Epithelial cell of esophagus (primary cell): ENCODE data around the gene SH3PXD2A.

Source experiments
- DNase-seq: peaks from one replicate; pipeline ENCODE4 v3.0.0; 2010; ENCODE audit warnings: low read depth
- H3K4me3 ChIP-seq: 2 replicates; pipeline ENCODE4 v1.5.1; 2011; ENCODE audit warnings: mild to moderate bottlenecking, low read length, control low read depth
- TF ChIP-seq, protein P1 (sequence below): IDR thresholded peaks from 2 replicates; pipeline ENCODE4 v1.5.1; 2011; ENCODE audit warnings: low read depth, mild to moderate bottlenecking, low read length, control low read depth, inconsistent platforms; ENCODE audit not compliant: insufficient read depth; ENCODE audit errors: missing control alignments

SH3PXD2A gene

DNA sequence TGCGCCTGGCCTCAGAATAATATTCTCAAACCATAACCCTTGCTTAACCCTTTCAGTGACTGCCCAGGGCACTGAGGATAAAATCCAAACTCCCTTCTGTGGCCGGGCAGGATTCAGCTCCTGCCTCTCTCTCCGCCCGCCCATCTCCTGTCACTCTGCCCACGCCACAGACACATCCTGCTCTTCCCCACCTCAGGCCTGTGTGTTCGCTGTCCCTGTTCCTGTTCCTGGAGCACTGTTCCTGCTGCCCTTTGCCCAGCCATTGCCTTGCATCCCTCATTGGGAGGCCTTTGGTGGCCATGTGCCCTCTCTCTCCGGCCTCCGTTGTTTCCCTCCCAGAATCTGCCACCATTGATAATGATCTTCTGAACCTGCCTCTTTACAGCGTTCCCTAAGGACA lies 108.8 kb downstream of the SH3PXD2A start:
- H3K4me3 ChIP-seq = no peak overlapping the region
- DNase-seq = no peak
- TF ChIP-seq, protein P1, sequence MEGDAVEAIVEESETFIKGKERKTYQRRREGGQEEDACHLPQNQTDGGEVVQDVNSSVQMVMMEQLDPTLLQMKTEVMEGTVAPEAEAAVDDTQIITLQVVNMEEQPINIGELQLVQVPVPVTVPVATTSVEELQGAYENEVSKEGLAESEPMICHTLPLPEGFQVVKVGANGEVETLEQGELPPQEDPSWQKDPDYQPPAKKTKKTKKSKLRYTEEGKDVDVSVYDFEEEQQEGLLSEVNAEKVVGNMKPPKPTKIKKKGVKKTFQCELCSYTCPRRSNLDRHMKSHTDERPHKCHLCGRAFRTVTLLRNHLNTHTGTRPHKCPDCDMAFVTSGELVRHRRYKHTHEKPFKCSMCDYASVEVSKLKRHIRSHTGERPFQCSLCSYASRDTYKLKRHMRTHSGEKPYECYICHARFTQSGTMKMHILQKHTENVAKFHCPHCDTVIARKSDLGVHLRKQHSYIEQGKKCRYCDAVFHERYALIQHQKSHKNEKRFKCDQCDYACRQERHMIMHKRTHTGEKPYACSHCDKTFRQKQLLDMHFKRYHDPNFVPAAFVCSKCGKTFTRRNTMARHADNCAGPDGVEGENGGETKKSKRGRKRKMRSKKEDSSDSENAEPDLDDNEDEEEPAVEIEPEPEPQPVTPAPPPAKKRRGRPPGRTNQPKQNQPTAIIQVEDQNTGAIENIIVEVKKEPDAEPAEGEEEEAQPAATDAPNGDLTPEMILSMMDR = no peak

DNA sequence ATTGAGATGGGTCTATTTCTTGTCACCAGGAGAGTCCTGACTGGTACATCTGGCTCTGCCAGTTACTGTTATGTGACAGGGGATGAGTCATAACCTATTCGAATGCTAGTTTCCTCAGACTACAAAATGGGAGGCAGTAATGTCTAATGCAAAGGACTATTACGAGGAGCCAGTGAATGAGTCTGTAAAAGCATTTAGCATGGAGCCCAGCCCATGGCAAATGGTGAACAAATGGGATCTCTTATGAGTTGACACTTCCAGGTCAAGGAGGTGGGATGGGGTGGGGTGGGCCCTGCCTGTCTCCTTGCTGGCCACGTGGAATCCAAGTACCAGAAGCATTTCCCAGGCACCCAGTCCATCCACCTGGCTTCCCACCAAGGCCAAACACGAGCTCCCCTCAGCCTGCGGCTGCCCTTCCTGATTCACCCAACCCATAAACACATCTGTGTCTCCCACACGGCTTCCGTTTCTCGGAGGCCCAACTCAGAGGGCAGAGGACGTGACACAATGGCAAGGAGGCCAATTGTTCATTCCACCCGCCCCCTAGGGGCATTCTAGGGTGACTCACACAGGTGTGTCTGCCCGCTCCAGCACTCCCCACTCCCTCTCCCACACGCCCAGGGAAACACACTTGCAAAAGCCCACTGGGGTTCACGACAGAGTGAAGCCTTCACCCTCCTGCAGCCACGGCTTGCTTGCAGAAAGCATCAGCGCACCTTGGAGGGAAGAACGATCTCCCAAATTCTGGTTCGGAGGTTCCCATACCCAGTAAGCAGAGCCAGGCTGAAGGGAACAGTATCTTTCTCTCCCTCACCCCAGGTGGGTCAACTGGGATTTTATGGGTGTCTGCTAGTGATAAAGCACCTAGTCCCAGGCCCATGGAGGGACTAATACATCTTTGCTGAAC lies 109.8 kb downstream of the SH3PXD2A start:
- H3K4me3 ChIP-seq = no peak overlapping the region

DNA sequence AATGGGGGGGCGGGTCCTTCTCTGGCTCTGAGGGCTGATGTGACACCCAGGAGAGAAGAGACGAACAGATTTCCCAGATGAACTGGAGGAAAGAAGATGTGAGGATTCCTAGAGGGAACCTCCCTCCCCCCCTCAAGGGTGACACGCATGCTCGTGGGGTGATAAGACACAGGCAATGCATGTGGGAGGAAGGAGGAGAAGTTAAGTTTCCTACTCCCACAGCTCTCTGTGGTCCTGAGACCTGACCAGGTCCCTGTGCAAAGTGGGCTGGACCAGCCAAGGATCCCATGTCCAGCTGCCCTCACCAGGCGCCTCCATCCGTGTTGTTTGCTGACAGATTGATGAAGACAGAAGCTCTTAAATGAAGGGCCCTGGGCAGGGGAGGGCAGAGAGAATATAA lies 112.6 kb downstream of the SH3PXD2A start:
- no peak for DNase-seq
- H3K4me3 ChIP-seq = no peak overlapping the region
- TF ChIP-seq, protein P1 = no peak

More for the DNA sequence above, 109.8 kb downstream of the SH3PXD2A start:
- TF ChIP-seq, protein P1 = no peak
- peak; percentile 90 for DNase-seq

DNA sequence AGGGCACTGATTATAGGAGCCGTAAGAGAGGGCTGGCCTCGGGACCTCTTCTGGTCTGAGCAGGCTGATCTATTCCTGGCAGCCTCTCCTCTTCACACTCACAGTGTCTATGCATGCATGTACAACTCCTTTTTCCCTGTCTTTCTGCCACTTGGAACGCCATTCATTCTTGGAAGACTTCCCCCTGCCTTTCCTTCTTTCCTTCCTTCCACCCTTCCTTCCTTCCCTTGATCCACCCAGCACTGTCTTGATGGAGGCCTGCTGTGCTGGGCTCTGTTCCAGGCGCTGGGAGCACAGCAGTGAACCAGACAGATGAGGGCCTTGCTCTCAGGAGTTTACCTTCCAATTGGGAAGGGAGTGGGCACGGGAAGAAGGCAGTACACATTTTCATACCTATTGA lies 114.8 kb downstream of the SH3PXD2A start:
- DNase-seq = no peak
- H3K4me3 ChIP-seq = no peak overlapping the region
- TF ChIP-seq, protein P1 = no peak

DNA sequence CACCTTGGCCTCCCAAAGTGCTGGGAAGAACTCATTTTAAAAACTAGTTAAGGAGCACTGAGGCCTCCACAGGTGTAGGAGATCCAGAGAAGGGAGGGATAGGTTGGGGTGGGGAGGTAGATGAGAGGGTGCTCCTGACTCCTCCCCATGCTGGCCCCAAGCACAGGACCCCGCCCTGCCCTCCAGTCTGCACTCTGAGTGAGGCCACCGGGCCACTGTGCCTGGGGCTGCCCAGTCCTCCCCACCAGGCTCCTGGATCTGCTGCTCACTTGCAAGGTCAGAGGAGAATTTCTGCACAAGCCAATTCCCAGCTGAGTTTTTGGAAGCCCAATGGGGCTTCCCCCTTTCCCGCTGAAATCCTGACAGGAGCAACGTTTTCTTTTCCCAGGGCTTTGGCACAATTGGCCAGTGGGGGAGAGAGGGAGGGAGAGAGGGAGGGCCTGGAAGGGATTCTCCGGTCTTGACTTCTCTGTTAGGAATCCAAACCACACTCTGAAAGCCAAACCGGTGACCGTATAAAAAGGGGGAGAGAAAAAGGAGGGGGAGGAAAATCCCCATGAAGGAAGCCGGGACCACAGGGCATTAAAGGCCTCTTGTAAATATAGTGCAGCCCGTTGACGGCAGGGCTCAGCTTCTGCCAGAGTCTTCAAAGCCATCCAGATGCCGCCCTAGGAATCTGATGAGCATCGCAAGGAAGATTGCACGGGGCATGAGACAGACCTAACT lies 116.2 kb downstream of the SH3PXD2A start:
- DNase-seq = peak; percentile 73
- no peak overlapping the region for H3K4me3 ChIP-seq
- TF ChIP-seq, protein P1 = no peak

DNA sequence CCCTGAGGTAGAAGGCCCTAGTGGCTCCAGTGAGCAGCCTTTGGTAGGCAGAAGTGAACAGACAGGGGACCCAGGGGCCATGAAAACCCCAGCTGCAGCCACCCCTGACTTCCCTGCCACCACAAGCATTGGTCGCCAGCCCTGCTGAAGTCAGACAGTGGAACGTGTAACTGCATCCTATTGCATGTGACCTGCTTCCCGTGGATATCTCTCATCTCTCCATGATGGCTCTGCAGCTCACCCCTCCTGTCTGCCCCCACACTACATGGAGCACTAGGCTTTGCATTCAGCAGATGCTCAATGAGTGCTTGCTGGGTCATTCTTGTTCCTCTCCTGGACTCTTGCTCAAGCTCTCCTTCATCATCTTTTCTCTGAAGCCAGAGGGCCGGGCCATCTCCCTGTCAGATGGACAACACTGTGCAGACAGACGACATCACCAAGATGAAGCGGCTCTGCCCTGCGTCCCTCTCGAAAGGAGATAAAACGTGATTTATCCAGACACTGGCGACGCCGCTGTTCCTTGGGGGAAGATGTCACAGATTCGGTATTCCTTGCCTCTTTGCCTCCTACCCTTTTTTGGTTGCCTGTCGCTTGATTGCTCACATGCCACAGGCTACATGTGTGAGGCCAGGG lies 117.5 kb downstream of the SH3PXD2A start:
- TF ChIP-seq, protein P1 = no peak
- DNase-seq = no peak
- H3K4me3 ChIP-seq = no peak overlapping the region
